A673 (cell line): ENCODE measurements around the gene CDH7. TPM values are rescaled to one million over a fixed set of nuclear protein-coding genes. Genes with fewer than 3 reads are reported as not detected.

Experiments used
- BruUV-seq: library from RNA; stranded (reverse); fragments of 400-500 nt; replicated peaks from 2 replicates; lab custom pipeline; 2021; lab: Mats Ljungman, UMichigan
- CTCF ChIA-PET: fragments of 300-600 bp; sonication (Branson Sonifier 250); formaldehyde crosslinking; loops from one replicate; lab custom pipeline; 2022; ENCODE audit warnings: antibody characterized with exemption; lab: Charles Lee
- POLR2A ChIA-PET: fragments of 300-600 bp; sonication (Branson Sonifier 250); formaldehyde crosslinking; loops from one replicate; lab custom pipeline; 2022; ENCODE audit warnings: antibody characterized with exemption; ENCODE audit not compliant: low non-redundant PET; lab: Charles Lee
- DNase-seq: peaks from one replicate; pipeline ENCODE4 v3.0.0-alpha.2; 2015; ENCODE audit warnings: low spot score
- H3K27ac ChIP-seq: fragments of 200-600 bp; sonication (generic); 2 replicates; pipeline ENCODE4 v1.5.1; 2016; ENCODE audit warnings: mixed run types, low read depth, mild to moderate bottlenecking, mixed read lengths, antibody characterized with exemption, low read length; ENCODE audit not compliant: poor library complexity, severe bottlenecking
- H3K27me3 ChIP-seq: fragments of 200-600 bp; sonication (generic); replicated peaks from 2 replicates; pipeline ENCODE4 v1.6.1; 2017; ENCODE audit warnings: mixed run types, low read depth, mild to moderate bottlenecking, mixed read lengths, antibody characterized with exemption, low read length; ENCODE audit not compliant: insufficient read depth, poor library complexity
- H3K36me3 ChIP-seq: fragments of 200-600 bp; sonication (generic); 2 replicates; pipeline ENCODE4 v1.6.1; 2016; ENCODE audit warnings: mixed run types, mild to moderate bottlenecking, mixed read lengths, antibody characterized with exemption, low read length; ENCODE audit not compliant: insufficient read depth, poor library complexity, severe bottlenecking
- H3K4me1 ChIP-seq: fragments of 200-600 bp; sonication (generic); 2 replicates; pipeline ENCODE4 v1.6.1; 2017; ENCODE audit warnings: mixed run types, mild to moderate bottlenecking, mixed read lengths, antibody characterized with exemption, low read length; ENCODE audit not compliant: insufficient read depth, poor library complexity, severe bottlenecking
- H3K4me3 ChIP-seq: fragments of 200-600 bp; sonication (generic); 2 replicates; pipeline ENCODE4 v1.5.1; 2016; ENCODE audit warnings: low read depth, mixed run types, mild to moderate bottlenecking, mixed read lengths, low read length; ENCODE audit not compliant: poor library complexity, severe bottlenecking
- H3K9me3 ChIP-seq: fragments of 200-600 bp; sonication (generic); 2 replicates; pipeline ENCODE4 v1.6.1; 2016; ENCODE audit warnings: mixed run types, low read depth, mild to moderate bottlenecking, mixed read lengths, antibody characterized with exemption, low read length; ENCODE audit not compliant: poor library complexity, severe bottlenecking
- CTCF ChIP-seq: fragments of 300-800, 200-600 bp; sonication (generic); conservative IDR thresholded peaks from 2 replicates; pipeline ENCODE4 v1.5.1; 2017; ENCODE audit warnings: low read depth, mild to moderate bottlenecking, antibody characterized with exemption, low read length, moderate library complexity, mixed read lengths
- EZH2 ChIP-seq: fragments of 200-600 bp; sonication (generic); IDR thresholded peaks from 2 replicates; pipeline ENCODE4 v1.6.1; 2017; ENCODE audit warnings: borderline replicate concordance, low read depth, mild to moderate bottlenecking, mixed read lengths, antibody characterized with exemption, low read length; ENCODE audit not compliant: poor library complexity, severe bottlenecking
- intact Hi-C: fragments of 100-400 bp; cut with micrococcal nuclease; formaldehyde crosslinking; loops from one replicate; pipeline ENCODE4 v1.10.0; 2022; ENCODE audit not compliant: unreplicated experiment
- total RNA-seq: library from RNA; stranded (reverse); gene quantifications from 2 replicates; pipeline ENCODE4 v1.2.3, GENCODE V29; 2021

CDH7 gene
- total RNA-seq, 1 experiment from 2014 or later = 2.1 TPM

- no peak overlapping the region for H3K4me3 ChIP-seq
- intact Hi-C loops = no loop called here
- ChIA-PET POLR2A (interaction anchor here (0.6 kb wide), 1 partner anchor 151 kb away, joined by 3 read pairs; no protein-coding TSS in a partner anchor), CTCF (no interaction called here)
- TF ChIP-seq CTCF (no peak), EZH2 (no peak)
- BruUV-seq = no TSS peak
- H3K27me3 ChIP-seq = no peaks in the 10 kb centered on the region
- no peaks in the 10 kb centered on the region for H3K4me1 ChIP-seq
- H3K9me3 ChIP-seq = no peaks in the 10 kb centered on the region
- H3K36me3 ChIP-seq = no peaks in the 10 kb centered on the region
- DNase-seq = no peak
- no peak overlapping the region for H3K27ac ChIP-seq
Measured at GRCh38 chr18:65859075-65859474, 108.3 kb downstream of the CDH7 start.

GRCh38 chr18:65869527-65869926, 118.7 kb downstream of the CDH7 start:
- no peak for TF ChIP-seq EZH2
- no peak for TF ChIP-seq CTCF
- H3K9me3 ChIP-seq = no peaks in the 10 kb centered on the region
- no peak overlapping the region for H3K27ac ChIP-seq
- no peaks in the 10 kb centered on the region for H3K4me1 ChIP-seq
- intact Hi-C loops = no loop called here
- CTCF ChIA-PET = no interaction called here
- no peak for DNase-seq
- BruUV-seq = no TSS peak
- POLR2A ChIA-PET = no interaction called here
- no peaks in the 10 kb centered on the region for H3K27me3 ChIP-seq
- no peak overlapping the region for H3K4me3 ChIP-seq
- no peaks in the 10 kb centered on the region for H3K36me3 ChIP-seq

GRCh38 chr18:65876310-65876709, 125.5 kb downstream of the CDH7 start:
- CTCF ChIA-PET = no interaction called here

More at GRCh38 chr18:65876310-65876709, 125.5 kb downstream of the CDH7 start:
- no peak overlapping the region for H3K4me3 ChIP-seq
- TF ChIP-seq CTCF (no peak), EZH2 (no peak)
- H3K36me3 ChIP-seq = no peaks in the 10 kb centered on the region
- intact Hi-C loops = no loop called here
- H3K9me3 ChIP-seq = no peaks in the 10 kb centered on the region
- DNase-seq = no peak
- no peak overlapping the region for H3K27ac ChIP-seq
- no peaks in the 10 kb centered on the region for H3K27me3 ChIP-seq
- H3K4me1 ChIP-seq = no peaks in the 10 kb centered on the region
- POLR2A ChIA-PET = no interaction called here
- no TSS peak for BruUV-seq
